Measurements from ENCODE around the gene LIN9.

Gene LIN9

GRCh38 chr1:226353698-226354525, 44.9 kb upstream of the LIN9 start:
- no peak for TF ChIP-seq ARNT (IDR thresholded peaks at IDR 0.05)
- TF ChIP-seq HDGF (IDR thresholded peaks at IDR 0.05; ENCODE audit: borderline replicate concordance) = no peak
- no peak for TF ChIP-seq SP1 (IDR thresholded peaks at IDR 0.05)
- no peak for TF ChIP-seq LEF1 (IDR thresholded peaks at IDR 0.05; ENCODE audit: borderline replicate concordance)
- TF ChIP-seq FOXK2 (IDR thresholded peaks at IDR 0.05) = no peak
- no peak for TF ChIP-seq CTBP1 (IDR thresholded peaks at IDR 0.05; ENCODE audit: borderline replicate concordance)
- TF ChIP-seq, protein P1, sequence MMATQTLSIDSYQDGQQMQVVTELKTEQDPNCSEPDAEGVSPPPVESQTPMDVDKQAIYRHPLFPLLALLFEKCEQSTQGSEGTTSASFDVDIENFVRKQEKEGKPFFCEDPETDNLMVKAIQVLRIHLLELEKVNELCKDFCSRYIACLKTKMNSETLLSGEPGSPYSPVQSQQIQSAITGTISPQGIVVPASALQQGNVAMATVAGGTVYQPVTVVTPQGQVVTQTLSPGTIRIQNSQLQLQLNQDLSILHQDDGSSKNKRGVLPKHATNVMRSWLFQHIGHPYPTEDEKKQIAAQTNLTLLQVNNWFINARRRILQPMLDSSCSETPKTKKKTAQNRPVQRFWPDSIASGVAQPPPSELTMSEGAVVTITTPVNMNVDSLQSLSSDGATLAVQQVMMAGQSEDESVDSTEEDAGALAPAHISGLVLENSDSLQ (IDR thresholded peaks at IDR 0.05) = no peak
- no peak for TF ChIP-seq TARDBP (IDR thresholded peaks at IDR 0.05)
- no peak for TF ChIP-seq FOXA1 (IDR thresholded peaks at IDR 0.05)
- TF ChIP-seq L3MBTL2 (conservative IDR thresholded peaks at IDR 0.05) = no peak
- TF ChIP-seq FOXM1 (IDR thresholded peaks at IDR 0.05; ENCODE audit: borderline replicate concordance) = no peak
- TF ChIP-seq ELF4 (IDR thresholded peaks at IDR 0.05) = no peak
- TF ChIP-seq SUZ12 (IDR thresholded peaks at IDR 0.05) = no peak
- no peak for TF ChIP-seq NFRKB (IDR thresholded peaks at IDR 0.05)
- TF ChIP-seq ZNF384 (IDR thresholded peaks at IDR 0.05) = no peak
- no peak for TF ChIP-seq BHLHE40 (IDR thresholded peaks at IDR 0.05; ENCODE audit: borderline replicate concordance)
- POLR2A ChIA-PET = interaction anchor here (1.4 kb wide), 2 partner anchors 44 to 54 kb away, joined by 4 read pairs; partner anchors contain the start of genes LIN9 and PARP1
- DNase-seq (ENCODE audit: extremely low spot score) = no peak
- CTCF ChIA-PET = interaction anchor here (1.2 to 1.5 kb wide), 2 partner anchors 37 to 54 kb away, joined by 3 to 5 read pairs; partner anchors contain the start of gene PARP1

DNA sequence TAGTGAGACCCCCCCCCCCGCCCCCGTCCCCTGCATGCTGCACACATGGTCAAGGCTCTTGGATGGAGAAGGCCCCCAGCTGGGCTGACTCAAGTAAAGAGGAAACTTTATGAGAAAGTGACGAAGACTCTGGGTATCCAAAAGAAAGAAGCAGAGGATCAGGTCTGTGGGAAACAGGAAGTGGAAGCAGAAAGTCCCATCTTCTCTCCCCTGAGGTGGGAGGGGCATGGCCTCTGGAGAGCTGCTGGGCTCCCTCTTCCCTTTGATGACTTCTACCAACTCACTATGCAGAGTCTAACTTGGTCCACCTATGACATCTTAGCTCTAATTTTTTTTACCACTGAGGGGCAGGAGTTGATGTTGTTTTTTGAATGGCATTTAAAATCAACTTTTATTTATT, 42.7 kb upstream of the LIN9 start:
- DNase-seq (ENCODE audit: extremely low spot score) = no peak
- TF ChIP-seq CTBP1 (IDR thresholded peaks at IDR 0.05; ENCODE audit: borderline replicate concordance) = no peak
- no peak for TF ChIP-seq FOXK2 (IDR thresholded peaks at IDR 0.05)
- TF ChIP-seq, protein P1 (IDR thresholded peaks at IDR 0.05) = no peak
- TF ChIP-seq ELF4 (IDR thresholded peaks at IDR 0.05) = no peak
- TF ChIP-seq BHLHE40 (IDR thresholded peaks at IDR 0.05; ENCODE audit: borderline replicate concordance) = no peak
- no peak for TF ChIP-seq TARDBP (IDR thresholded peaks at IDR 0.05)
- TF ChIP-seq LEF1 (IDR thresholded peaks at IDR 0.05; ENCODE audit: borderline replicate concordance) = no peak
- TF ChIP-seq FOXA1 (IDR thresholded peaks at IDR 0.05) = no peak
- no peak for TF ChIP-seq ZNF384 (IDR thresholded peaks at IDR 0.05)
- no peak for TF ChIP-seq SP1 (IDR thresholded peaks at IDR 0.05)
- TF ChIP-seq L3MBTL2 (conservative IDR thresholded peaks at IDR 0.05) = no peak
- POLR2A ChIA-PET = interaction anchor here (1.1 kb wide), 1 partner anchor 42 kb away, joined by 3 read pairs; the partner anchor contains the start of gene LIN9
- CTCF ChIA-PET = no interaction called here

GRCh38 chr1:226350519-226350865, 41.5 kb upstream of the LIN9 start:
- CTCF ChIA-PET = interaction anchor here (0.7 kb wide), 1 partner anchor 225 kb away, joined by 3 read pairs; no protein-coding TSS in a partner anchor
- TF ChIP-seq HDGF (IDR thresholded peaks at IDR 0.05; ENCODE audit: borderline replicate concordance) (no peak), SUZ12 (IDR thresholded peaks at IDR 0.05) (no peak), SP1 (IDR thresholded peaks at IDR 0.05) (no peak), BHLHE40 (IDR thresholded peaks at IDR 0.05; ENCODE audit: borderline replicate concordance) (no peak), FOXA1 (IDR thresholded peaks at IDR 0.05) (no peak), NFRKB (IDR thresholded peaks at IDR 0.05) (no peak), L3MBTL2 (conservative IDR thresholded peaks at IDR 0.05) (no peak), LEF1 (IDR thresholded peaks at IDR 0.05; ENCODE audit: borderline replicate concordance) (no peak), ARNT (IDR thresholded peaks at IDR 0.05) (no peak), FOXK2 (IDR thresholded peaks at IDR 0.05) (no peak), TARDBP (IDR thresholded peaks at IDR 0.05) (no peak), FOXM1 (IDR thresholded peaks at IDR 0.05; ENCODE audit: borderline replicate concordance) (no peak), ZNF384 (IDR thresholded peaks at IDR 0.05) (no peak), ELF4 (IDR thresholded peaks at IDR 0.05) (no peak), CTBP1 (IDR thresholded peaks at IDR 0.05; ENCODE audit: borderline replicate concordance) (no peak)
- TF ChIP-seq, protein P1 (IDR thresholded peaks at IDR 0.05) = no peak
- no peak for DNase-seq (ENCODE audit: extremely low spot score)
- POLR2A ChIA-PET = interaction anchor here (1.1 to 2.8 kb wide), 2 partner anchors 9 to 41 kb away, joined by 3 to 9 read pairs; partner anchors contain the start of gene LIN9

GRCh38 chr1:226349801-226350518, 41.0 kb upstream of the LIN9 start:
- DNase-seq (ENCODE audit: extremely low spot score) = no peak
- CTCF ChIA-PET = interaction anchor here (0.6 to 0.7 kb wide), 2 partner anchors 21 to 224 kb away, joined by 3 read pairs; no protein-coding TSS in a partner anchor
- POLR2A ChIA-PET = interaction anchor here (1.1 to 2.8 kb wide), 2 partner anchors 9 to 40 kb away, joined by 3 to 9 read pairs; partner anchors contain the start of gene LIN9
- no peak for TF ChIP-seq ARNT (IDR thresholded peaks at IDR 0.05)
- TF ChIP-seq HDGF (IDR thresholded peaks at IDR 0.05; ENCODE audit: borderline replicate concordance) = no peak
- no peak for TF ChIP-seq SP1 (IDR thresholded peaks at IDR 0.05)
- TF ChIP-seq L3MBTL2 (conservative IDR thresholded peaks at IDR 0.05) = no peak
- no peak for TF ChIP-seq FOXM1 (IDR thresholded peaks at IDR 0.05; ENCODE audit: borderline replicate concordance)
- no peak for TF ChIP-seq SUZ12 (IDR thresholded peaks at IDR 0.05)

GRCh38 chr1:226349081-226349480, 40.1 kb upstream of the LIN9 start:
- TF ChIP-seq TARDBP (IDR thresholded peaks at IDR 0.05) = no peak
- no peak for TF ChIP-seq SUZ12 (IDR thresholded peaks at IDR 0.05)
- TF ChIP-seq ZNF384 (IDR thresholded peaks at IDR 0.05) = no peak
- TF ChIP-seq FOXK2 (IDR thresholded peaks at IDR 0.05) = no peak
- TF ChIP-seq HDGF (IDR thresholded peaks at IDR 0.05; ENCODE audit: borderline replicate concordance) = no peak
- TF ChIP-seq ARNT (IDR thresholded peaks at IDR 0.05) = no peak
- TF ChIP-seq SP1 (IDR thresholded peaks at IDR 0.05) = no peak
- TF ChIP-seq FOXA1 (IDR thresholded peaks at IDR 0.05) = no peak
- TF ChIP-seq CTBP1 (IDR thresholded peaks at IDR 0.05; ENCODE audit: borderline replicate concordance) = no peak
- no peak for TF ChIP-seq BHLHE40 (IDR thresholded peaks at IDR 0.05; ENCODE audit: borderline replicate concordance)
- no peak for TF ChIP-seq LEF1 (IDR thresholded peaks at IDR 0.05; ENCODE audit: borderline replicate concordance)
- TF ChIP-seq ELF4 (IDR thresholded peaks at IDR 0.05) = no peak
- no peak for TF ChIP-seq L3MBTL2 (conservative IDR thresholded peaks at IDR 0.05)
- TF ChIP-seq FOXM1 (IDR thresholded peaks at IDR 0.05; ENCODE audit: borderline replicate concordance) = no peak
- TF ChIP-seq, protein P1 (IDR thresholded peaks at IDR 0.05) = no peak
- DNase-seq (ENCODE audit: extremely low spot score) = no peak
- ChIA-PET CTCF (no interaction called here), POLR2A (interaction anchor here (2.8 kb wide), 1 partner anchor 40 kb away, joined by 9 read pairs; the partner anchor contains the start of gene LIN9)

Data from HEK293T (cell line).